ENCODE measurements around the gene PODXL2. TPM values are rescaled to one million over a fixed set of nuclear protein-coding genes. Genes with fewer than 3 reads are reported as not detected.

PODXL2 gene
- total and polyA plus RNA-seq, 2 donors (not counting 1 experiment from before 2014, with no cell fraction given): 3.1 to 4.0 TPM

DNA sequence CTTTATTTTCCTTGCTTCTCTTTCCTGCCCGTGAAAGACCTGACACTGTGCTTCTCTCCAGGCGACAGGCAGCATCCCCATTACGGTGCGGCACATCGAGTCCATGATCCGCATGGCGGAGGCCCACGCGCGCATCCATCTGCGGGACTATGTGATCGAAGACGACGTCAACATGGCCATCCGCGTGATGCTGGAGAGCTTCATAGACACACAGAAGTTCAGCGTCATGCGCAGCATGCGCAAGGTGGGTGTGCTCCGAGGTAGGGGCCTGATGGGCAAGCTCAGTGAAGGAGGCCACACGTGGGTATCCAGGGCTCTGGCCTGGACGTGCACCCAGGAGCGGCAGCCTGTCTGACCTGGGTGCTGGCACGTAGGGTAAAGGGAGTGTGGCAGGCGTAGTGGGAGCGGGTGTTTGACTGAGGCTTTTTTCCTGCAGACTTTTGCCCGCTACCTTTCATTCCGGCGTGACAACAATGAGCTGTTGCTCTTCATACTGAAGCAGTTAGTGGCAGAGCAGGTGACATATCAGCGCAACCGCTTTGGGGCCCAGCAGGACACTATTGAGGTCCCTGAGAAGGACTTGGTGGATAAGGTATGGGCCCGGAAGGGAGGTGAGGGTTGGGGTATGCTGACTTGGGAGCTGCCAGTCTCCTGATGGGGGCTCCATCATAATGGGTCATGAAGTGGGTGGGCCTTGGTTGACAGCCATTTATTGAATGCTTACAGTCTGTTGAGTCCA is 8.2 kb upstream of the PODXL2 start:
- Histone ChIP-seq H3K36me3 (replicated peaks in 1 of 2; ENCODE audit: control extremely low read depth in 1 of 2, control insufficient read depth in 1 of 2, extremely low read depth in 1 of 2, insufficient read depth in 2 of 2, low read length in 1 of 2) (peaks cover 2 to 53% of the 10 kb centered on the region in 2 experiments), H3K4me3 (ENCODE audit: control extremely low read depth in 1 of 5, extremely low read depth in 1 of 5, insufficient read depth in 1 of 5, low read depth in 2 of 5, low read length in 4 of 5) (no peak overlapping the region), H3K9me3 (ENCODE audit: control extremely low read depth in 1 of 3, control insufficient read depth in 2 of 3, insufficient read depth in 1 of 3, low read length in 2 of 3) (no peaks in the 10 kb centered on the region), H3K4me1 (ENCODE audit: control insufficient read depth in 2 of 2, insufficient read depth in 2 of 2, low read length in 2 of 2) (no peaks in the 10 kb centered on the region), H3K27me3 (replicated peaks in 1 of 4; ENCODE audit: control extremely low read depth in 1 of 4, control insufficient read depth in 3 of 4, insufficient read depth in 4 of 4, low read length in 3 of 4) (no peaks in the 10 kb centered on the region), H2AFZ (ENCODE audit: insufficient read depth, low read depth, low read length, poor library complexity, severe bottlenecking) (no peak overlapping the region), H3K79me2 (ENCODE audit: control insufficient read depth, insufficient read depth, low read length) (no peaks in the 10 kb centered on the region), H3K9ac (ENCODE audit: low read length) (no peak overlapping the region), H4K20me1 (ENCODE audit: control insufficient read depth, insufficient read depth, low read length, poor library complexity, severe bottlenecking) (no peaks in the 10 kb centered on the region), H3K27ac (ENCODE audit: low read length in 2 of 2) (no peak overlapping the region), H3K4me2 (replicated peaks; ENCODE audit: low read depth, low read length, poor library complexity, severe bottlenecking) (no peak overlapping the region)
- ATAC-seq (ENCODE audit: low read depth): no peak
- intact Hi-C loops (cut with micrococcal nuclease): no loop called here
- 98% methylated on average over 32 of the region's 32 CpGs for WGBS (ENCODE audit: insufficient coverage)
- Mint-ChIP-seq H3K4me1 (no peaks in the 10 kb centered on the region), H3K9me3 (ENCODE audit: insufficient read depth) (no peaks in the 10 kb centered on the region), H3K27me3 (no peaks in the 10 kb centered on the region), H3K4me3 (no peak overlapping the region), H3K27ac (no peak overlapping the region)
- ChIA-PET CTCF (no interaction called here), POLR2A (no interaction called here)
- TF ChIP-seq, protein P1, sequence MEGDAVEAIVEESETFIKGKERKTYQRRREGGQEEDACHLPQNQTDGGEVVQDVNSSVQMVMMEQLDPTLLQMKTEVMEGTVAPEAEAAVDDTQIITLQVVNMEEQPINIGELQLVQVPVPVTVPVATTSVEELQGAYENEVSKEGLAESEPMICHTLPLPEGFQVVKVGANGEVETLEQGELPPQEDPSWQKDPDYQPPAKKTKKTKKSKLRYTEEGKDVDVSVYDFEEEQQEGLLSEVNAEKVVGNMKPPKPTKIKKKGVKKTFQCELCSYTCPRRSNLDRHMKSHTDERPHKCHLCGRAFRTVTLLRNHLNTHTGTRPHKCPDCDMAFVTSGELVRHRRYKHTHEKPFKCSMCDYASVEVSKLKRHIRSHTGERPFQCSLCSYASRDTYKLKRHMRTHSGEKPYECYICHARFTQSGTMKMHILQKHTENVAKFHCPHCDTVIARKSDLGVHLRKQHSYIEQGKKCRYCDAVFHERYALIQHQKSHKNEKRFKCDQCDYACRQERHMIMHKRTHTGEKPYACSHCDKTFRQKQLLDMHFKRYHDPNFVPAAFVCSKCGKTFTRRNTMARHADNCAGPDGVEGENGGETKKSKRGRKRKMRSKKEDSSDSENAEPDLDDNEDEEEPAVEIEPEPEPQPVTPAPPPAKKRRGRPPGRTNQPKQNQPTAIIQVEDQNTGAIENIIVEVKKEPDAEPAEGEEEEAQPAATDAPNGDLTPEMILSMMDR (IDR thresholded peaks at IDR 0.05): no peak
- no peak for TF ChIP-seq EZH2 (IDR thresholded peaks at IDR 0.05; ENCODE audit: borderline replicate concordance, insufficient read depth, low read depth, low read length, poor library complexity, severe bottlenecking)
- no peak for DNase-seq

DNA sequence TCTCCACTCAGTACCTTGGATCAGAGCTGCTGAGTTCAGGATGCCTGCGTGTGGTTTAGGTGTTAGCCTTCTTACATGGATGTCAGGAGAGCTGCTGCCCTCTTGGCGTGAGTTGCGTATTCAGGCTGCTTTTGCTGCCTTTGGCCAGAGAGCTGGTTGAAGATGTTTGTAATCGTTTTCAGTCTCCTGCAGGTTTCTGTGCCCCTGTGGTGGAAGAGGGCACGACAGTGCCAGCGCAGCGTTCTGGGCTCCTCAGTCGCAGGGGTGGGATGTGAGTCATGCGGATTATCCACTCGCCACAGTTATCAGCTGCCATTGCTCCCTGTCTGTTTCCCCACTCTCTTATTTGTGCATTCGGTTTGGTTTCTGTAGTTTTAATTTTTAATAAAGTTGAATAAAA is 7.0 kb upstream of the PODXL2 start:
- no peak overlapping the region for H3K27ac Mint-ChIP-seq
- ChIA-PET POLR2A (no interaction called here), CTCF (interaction anchor here (0.9 kb wide), 1 partner anchor 47 kb away, joined by 4 read pairs; no protein-coding TSS in a partner anchor)
- H3K27me3 Mint-ChIP-seq: no peaks in the 10 kb centered on the region
- intact Hi-C loops (cut with micrococcal nuclease): no loop called here
- H3K9me3 ChIP-seq (ENCODE audit: control extremely low read depth in 1 of 3, control insufficient read depth in 2 of 3, insufficient read depth in 1 of 3, low read length in 2 of 3): no peaks in the 10 kb centered on the region
- DNase-seq (no peak), ATAC-seq (ENCODE audit: low read depth) (no peak)
- H3K27ac ChIP-seq (ENCODE audit: low read length in 2 of 2): no peak overlapping the region
- peaks cover 6% of the 10 kb centered on the region for H3K4me1 Mint-ChIP-seq
- H3K27me3 ChIP-seq (replicated peaks in 1 of 4; ENCODE audit: control extremely low read depth in 1 of 4, control insufficient read depth in 3 of 4, insufficient read depth in 4 of 4, low read length in 3 of 4): no peaks in the 10 kb centered on the region
- no peak for TF ChIP-seq EZH2 (IDR thresholded peaks at IDR 0.05; ENCODE audit: borderline replicate concordance, insufficient read depth, low read depth, low read length, poor library complexity, severe bottlenecking)
- TF ChIP-seq, protein P1 (IDR thresholded peaks at IDR 0.05): no peak
- H3K4me3 Mint-ChIP-seq: no peak overlapping the region
- over 99% methylated on average over 8 of the region's 11 CpGs for WGBS (ENCODE audit: insufficient coverage)
- no peaks in the 10 kb centered on the region for H3K4me1 ChIP-seq (ENCODE audit: control insufficient read depth in 2 of 2, insufficient read depth in 2 of 2, low read length in 2 of 2)
- H3K9ac ChIP-seq (ENCODE audit: low read length): no peak overlapping the region
- H3K4me3 ChIP-seq (ENCODE audit: control extremely low read depth in 1 of 5, extremely low read depth in 1 of 5, insufficient read depth in 1 of 5, low read depth in 2 of 5, low read length in 4 of 5): no peak overlapping the region
- no peaks in the 10 kb centered on the region for H4K20me1 ChIP-seq (ENCODE audit: control insufficient read depth, insufficient read depth, low read length, poor library complexity, severe bottlenecking)
- H3K4me2 ChIP-seq (replicated peaks; ENCODE audit: low read depth, low read length, poor library complexity, severe bottlenecking): no peak overlapping the region
- H3K9me3 Mint-ChIP-seq (ENCODE audit: insufficient read depth): no peaks in the 10 kb centered on the region
- no peak overlapping the region for H2AFZ ChIP-seq (ENCODE audit: insufficient read depth, low read depth, low read length, poor library complexity, severe bottlenecking)
- H3K36me3 ChIP-seq (replicated peaks in 1 of 2; ENCODE audit: control extremely low read depth in 1 of 2, control insufficient read depth in 1 of 2, extremely low read depth in 1 of 2, insufficient read depth in 2 of 2, low read length in 1 of 2): peaks cover 2 to 42% of the 10 kb centered on the region in 2 experiments
- H3K79me2 ChIP-seq (ENCODE audit: control insufficient read depth, insufficient read depth, low read length): no peaks in the 10 kb centered on the region

Measured in B cell (primary cell).